Measurements from ENCODE around the gene ANKRD35.
A peak's percentile ranks its signal among the peaks of the same experiment; 100 is the strongest.

ANKRD35 gene

DNA sequence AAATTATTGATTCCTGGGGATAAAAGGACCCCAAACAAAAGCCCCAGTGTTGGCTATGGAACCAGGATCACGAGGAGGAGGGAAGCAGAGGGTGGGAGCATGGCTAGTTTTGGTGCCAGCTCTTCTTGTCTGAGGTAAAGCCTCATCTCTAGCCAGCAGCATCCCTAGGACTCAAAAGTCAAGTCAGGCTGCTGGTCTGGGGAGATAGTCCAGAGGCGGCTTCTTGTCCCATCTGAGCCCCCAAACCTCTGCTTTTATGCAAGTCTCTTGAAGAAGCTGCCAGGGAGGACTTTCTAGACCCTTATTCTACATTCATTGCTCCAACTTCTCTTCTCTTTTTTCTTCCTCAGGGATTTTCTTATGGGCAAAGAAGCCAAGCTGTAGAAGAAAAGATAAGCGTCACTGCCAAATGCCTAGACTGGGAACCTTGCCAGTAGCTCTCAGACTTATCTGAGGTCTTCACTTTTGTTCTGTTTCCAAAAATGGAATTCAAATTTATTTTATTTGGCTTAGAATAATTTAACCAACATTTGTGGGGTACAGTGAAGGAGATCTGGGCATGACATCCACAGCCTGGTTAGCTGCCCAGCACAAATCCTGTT is 6.9 kb upstream of the ANKRD35 start:
- DNase-seq, result no peak

DNA sequence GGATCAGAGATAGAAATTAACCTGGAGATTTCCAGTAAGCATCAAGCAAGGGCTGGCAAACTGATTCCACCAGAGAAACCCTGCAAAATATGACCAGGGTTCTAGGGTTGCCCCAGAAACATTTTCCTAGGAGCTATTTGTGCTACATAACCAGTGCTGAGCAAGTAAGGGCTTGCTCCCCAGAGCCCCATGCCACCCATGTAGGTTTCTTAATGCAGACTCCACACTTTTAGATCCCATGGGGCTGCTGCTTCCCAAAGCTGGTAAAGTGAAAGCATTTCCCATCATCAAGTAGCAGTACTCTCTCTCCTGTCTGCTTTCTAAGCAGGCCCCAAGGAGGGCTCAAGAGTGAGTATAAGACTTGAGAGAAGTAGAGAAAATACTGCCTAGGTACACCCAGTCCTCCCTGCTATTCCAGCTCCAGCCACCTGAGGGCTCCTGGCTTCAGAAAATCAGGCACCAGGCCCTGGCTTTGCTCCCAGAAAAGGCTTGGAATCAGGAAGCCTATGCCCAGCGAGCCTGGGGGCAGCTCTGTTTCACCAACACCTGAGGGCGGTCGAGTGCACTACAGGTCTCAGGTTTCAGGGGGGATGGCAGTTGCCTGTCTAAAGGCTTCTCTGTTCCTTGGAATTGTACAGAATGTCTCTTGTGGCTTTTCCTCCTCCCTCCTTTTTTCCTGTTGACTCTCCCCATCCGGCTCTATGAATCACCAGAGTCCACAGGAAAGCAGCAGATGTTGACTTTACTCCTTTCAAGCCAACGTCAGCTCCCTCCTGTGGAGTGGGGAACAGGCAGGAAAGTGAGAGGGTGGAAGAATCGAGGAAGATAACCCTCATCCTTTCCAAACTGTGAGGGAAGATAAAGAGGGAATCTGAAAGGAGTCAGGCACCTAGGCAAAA is 6.2 kb upstream of the ANKRD35 start:
- DNase-seq, result peak; percentile 67

DNA sequence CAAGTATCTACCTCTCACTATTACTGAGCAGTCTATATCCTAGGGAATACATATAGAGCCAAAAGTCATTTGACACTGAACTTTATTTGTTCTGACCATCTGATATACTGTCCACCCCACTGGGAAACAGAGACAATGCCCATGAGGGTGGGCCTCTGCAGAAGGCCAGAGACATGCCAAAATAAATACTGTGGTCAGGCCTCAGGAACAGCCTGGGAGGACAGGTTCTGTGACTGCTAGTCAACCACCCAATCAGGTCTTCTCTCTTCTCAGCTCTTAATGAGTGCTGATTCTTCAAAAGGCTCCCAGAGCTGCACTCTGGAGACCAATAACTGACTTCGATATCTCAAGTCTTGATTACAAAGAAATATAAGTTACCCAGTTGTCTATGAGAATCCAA is 5.5 kb upstream of the ANKRD35 start:
- DNase-seq, result no peak

DNA sequence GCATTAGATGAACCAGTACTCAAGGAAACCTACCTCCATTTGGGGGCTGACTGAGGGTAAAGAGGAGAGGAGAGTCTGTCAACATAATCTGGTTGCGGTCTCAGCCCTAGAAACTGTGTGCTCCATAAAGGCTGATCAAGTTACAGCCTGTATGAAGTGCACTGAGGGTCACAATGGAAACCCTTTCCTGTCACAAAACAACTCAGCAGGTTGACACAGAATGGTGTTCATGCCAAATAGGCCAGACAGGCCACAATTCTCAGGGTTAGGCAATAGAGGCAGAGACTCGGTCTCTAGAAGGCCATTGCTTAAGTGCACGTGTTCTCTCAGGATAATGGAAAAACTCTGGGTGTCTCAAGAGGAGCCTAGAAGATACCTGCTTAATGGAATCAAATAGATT is 4.1 kb upstream of the ANKRD35 start:
- no peak for DNase-seq

GRCh38 chr1:145887631-145888030 is 2.0 kb upstream of the ANKRD35 start:
- DNase-seq, result no peak

GRCh38 chr1:145886816-145887215 is 1.1 kb upstream of the ANKRD35 start:
- no peak for DNase-seq

DNA sequence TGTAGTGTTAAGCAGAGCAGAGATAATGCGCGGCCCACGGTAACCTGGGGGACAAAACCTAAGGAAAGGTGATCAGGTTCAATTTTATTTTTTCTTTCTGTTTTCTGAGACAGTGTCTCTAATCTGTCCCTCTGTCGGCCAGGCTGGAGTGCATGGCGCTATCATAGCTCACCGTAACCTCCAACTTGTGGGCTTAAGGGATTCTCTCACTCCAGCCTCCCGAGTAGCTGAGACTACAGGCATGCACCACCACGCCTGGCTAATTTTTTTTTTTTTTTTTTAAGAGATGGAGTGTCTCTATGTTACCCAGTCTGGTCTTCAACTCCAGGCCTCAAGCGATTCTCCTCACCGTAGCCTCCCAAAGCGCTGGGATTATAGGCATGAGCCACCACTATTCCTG is 724 bp upstream of the ANKRD35 start:
- no peak for DNase-seq

GRCh38 chr1:145884675-145885074 is 991 bp downstream of the ANKRD35 start:
- no peak for DNase-seq

- DNase-seq, result no peak
These were observed 5.9 kb downstream of the ANKRD35 start for GRCh38 chr1:145879775-145880174.

DNA sequence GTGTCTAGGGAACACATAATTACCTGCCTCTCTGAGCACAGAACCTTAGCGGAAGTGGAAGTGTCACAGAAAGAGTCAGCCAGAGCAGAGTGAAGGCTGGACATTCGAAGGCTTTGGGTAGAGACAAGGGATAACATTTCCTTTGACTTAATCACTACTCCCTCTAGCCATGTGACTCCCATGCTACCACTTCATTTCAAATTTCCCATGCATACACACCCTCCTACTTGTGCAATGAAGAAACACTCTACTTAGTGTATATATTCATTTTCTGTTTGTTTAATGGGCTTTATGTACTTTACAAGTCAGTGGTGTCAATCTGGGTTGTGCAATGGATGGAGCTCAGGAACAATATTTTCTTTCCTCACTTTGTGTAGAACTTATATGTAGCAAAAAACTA is 6.9 kb downstream of the ANKRD35 start:
- DNase-seq, result no peak

- no peak for DNase-seq
These were observed 7.7 kb downstream of the ANKRD35 start for GRCh38 chr1:145877923-145878486.

DNA sequence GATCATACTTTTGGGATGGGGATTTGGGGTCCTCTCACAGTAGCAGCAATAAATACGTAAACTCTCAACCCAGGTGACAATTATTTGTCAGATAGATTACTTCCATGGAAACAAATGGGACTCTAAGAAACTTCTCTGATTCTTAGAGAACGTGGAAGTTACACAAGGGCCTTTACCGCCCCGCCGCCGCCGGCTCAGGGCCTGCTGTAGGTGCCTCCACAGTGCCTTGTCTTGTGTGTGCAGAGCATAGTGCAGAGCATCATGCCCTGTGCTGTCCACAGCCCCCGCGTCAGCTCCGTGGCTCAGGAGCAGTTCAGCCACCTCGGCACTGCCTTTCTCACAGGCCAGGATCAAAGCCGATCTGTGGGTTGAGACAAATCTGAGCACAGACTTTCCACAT is 11.0 kb downstream of the ANKRD35 start:
- DNase-seq, result no peak

GRCh38 chr1:145871994-145872924 is 13.4 kb downstream of the ANKRD35 start:
- DNase-seq, result peak; percentile 50

GRCh38 chr1:145868232-145868631 is 17.4 kb downstream of the ANKRD35 start:
- DNase-seq, result no peak

- DNase-seq, result no peak
These were observed 22.2 kb downstream of the ANKRD35 start for GRCh38 chr1:145863282-145864018.

- DNase-seq, result peak; percentile 75
These were observed 26.1 kb downstream of the ANKRD35 start for GRCh38 chr1:145859491-145860023.

DNA sequence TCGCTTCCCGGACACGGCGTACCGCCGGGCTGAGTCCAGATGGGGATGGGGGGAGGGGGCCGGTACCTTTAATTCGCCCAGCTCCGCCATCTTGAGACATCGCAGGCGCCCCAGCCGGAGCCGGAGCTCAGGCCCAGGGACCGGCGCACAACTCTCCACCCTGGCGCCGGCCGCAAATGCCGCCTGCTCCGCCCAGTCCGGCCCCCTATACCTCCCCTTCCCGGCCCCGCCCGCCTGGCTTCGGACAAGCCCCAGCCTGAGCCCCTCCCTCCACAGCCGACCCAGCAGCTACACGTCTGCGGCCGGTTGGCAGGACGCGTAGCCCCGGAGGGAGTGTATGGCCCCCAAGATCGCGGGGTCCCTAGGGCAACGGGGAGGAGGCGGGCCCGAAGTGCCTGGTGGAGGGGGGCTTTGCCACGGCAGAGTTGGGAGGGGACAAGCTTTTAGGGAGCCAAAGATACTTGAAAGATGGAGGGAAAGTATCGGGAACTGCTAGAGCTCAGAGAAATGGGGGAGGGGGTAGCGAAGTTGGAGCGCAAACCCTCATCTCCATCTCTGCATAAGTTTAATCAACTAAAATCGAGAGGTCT is 26.7 kb downstream of the ANKRD35 start, which contains the start of gene PIAS3:
PIAS3 (minus strand) TSS at position 181 of the 590 bp plus-strand sequence; CDS start at position 90, 91 bp downstream.
- DNase-seq, result peak; percentile 85

- no peak for DNase-seq
These were observed 27.3 kb downstream of the ANKRD35 start for GRCh38 chr1:145858238-145858900.

- no peak for DNase-seq
These were observed 28.5 kb downstream of the ANKRD35 start for GRCh38 chr1:145857170-145857569.

DNA sequence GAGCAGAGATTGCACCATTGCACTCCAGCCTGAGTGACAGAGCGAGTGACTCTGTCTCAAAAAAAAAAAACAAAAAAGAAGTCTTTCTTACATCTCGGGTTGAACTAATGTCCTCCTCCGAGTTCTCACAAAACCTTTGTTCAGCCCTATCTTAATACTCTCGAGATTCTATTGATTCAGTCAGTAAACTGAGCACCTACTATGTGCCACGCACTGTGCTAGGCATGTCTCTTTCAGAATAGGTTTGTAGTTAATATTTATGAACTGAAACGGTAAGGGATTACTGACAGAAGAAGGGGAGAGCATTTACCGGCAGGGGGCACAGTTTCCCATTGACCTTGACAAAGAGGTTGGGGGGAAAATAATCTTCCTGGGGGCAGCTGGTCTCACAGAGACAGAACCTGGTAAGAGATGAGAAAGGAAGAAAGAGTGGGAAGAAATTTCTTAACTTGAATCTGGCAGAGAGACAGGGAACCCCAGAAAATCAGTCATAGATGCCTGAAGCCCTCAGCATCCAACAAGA is 30.2 kb downstream of the ANKRD35 start:
- DNase-seq, result no peak
